ENCODE measurements around the gene MOB3C.

- TF ChIP-seq POLR2A (IDR thresholded peaks at IDR 0.05): no peak
- TF ChIP-seq, protein P1, sequence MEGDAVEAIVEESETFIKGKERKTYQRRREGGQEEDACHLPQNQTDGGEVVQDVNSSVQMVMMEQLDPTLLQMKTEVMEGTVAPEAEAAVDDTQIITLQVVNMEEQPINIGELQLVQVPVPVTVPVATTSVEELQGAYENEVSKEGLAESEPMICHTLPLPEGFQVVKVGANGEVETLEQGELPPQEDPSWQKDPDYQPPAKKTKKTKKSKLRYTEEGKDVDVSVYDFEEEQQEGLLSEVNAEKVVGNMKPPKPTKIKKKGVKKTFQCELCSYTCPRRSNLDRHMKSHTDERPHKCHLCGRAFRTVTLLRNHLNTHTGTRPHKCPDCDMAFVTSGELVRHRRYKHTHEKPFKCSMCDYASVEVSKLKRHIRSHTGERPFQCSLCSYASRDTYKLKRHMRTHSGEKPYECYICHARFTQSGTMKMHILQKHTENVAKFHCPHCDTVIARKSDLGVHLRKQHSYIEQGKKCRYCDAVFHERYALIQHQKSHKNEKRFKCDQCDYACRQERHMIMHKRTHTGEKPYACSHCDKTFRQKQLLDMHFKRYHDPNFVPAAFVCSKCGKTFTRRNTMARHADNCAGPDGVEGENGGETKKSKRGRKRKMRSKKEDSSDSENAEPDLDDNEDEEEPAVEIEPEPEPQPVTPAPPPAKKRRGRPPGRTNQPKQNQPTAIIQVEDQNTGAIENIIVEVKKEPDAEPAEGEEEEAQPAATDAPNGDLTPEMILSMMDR (IDR thresholded peaks at IDR 0.05): no peak
These were observed 17.3 kb downstream of the MOB3C start for GRCh38 chr1:46599059-46599970.
